H9 (cell line): ENCODE results near the gene STK32B. TPM values are rescaled to one million over a fixed set of nuclear protein-coding genes. Genes with fewer than 3 reads are reported as not detected.

Source experiments
- DNase-seq: peaks from one replicate; pipeline ENCODE4 v3.0.0-alpha.2; 2017
- H2AFZ ChIP-seq: one replicate; pipeline ENCODE4 v1.6.1; 2013; ENCODE audit warnings: mild to moderate bottlenecking, low read length, control low read depth, moderate library complexity
- H2AK5ac ChIP-seq: 2 replicates; pipeline ENCODE4 v1.6.1; 2013; ENCODE audit warnings: low read length, control low read depth, mixed read lengths; ENCODE audit not compliant: insufficient read length
- H2BK120ac ChIP-seq: one replicate; pipeline ENCODE4 v1.6.1; 2013; ENCODE audit warnings: low read depth, mild to moderate bottlenecking, low read length, control low read depth, inconsistent platforms; ENCODE audit not compliant: poor library complexity, severe bottlenecking
- H2BK12ac ChIP-seq: 2 replicates; pipeline ENCODE4 v1.6.1; 2013; ENCODE audit warnings: low read length, control low read depth, mixed read lengths, low read depth; ENCODE audit not compliant: insufficient read length
- H2BK15ac ChIP-seq: 2 replicates; pipeline ENCODE4 v1.6.1; 2013; ENCODE audit warnings: low read depth, low read length, control low read depth
- H2BK20ac ChIP-seq: one replicate; pipeline ENCODE4 v1.6.1; 2013; ENCODE audit warnings: low read depth, mild to moderate bottlenecking, low read length, control low read depth, inconsistent platforms; ENCODE audit not compliant: poor library complexity, severe bottlenecking
- H2BK5ac ChIP-seq: 2 replicates; pipeline ENCODE4 v1.6.1; 2013; ENCODE audit warnings: low read length, control low read depth, mixed read lengths; ENCODE audit not compliant: insufficient read length
- H3K14ac ChIP-seq: 2 replicates; pipeline ENCODE4 v1.6.1; 2013; ENCODE audit warnings: low read length, control low read depth; ENCODE audit not compliant: insufficient read depth
- H3K18ac ChIP-seq: 2 replicates; pipeline ENCODE4 v1.6.1; 2013; ENCODE audit warnings: low read depth, mild to moderate bottlenecking, mixed read lengths, low read length, control low read depth; ENCODE audit not compliant: insufficient read length
- H3K23ac ChIP-seq: 2 replicates; pipeline ENCODE4 v1.6.1; 2013; ENCODE audit warnings: low read length, control low read depth, mixed read lengths, low read depth; ENCODE audit not compliant: insufficient read length
- H3K23me2 ChIP-seq: 2 replicates; pipeline ENCODE4 v1.6.1; 2013; ENCODE audit warnings: low read depth, mild to moderate bottlenecking, mixed read lengths, low read length, control low read depth; ENCODE audit not compliant: insufficient read length, poor library complexity, severe bottlenecking
- H3K27ac ChIP-seq: 2 replicates; pipeline ENCODE4 v1.5.1; 2013; ENCODE audit warnings: low read length, control low read depth, mixed read lengths, low read depth; ENCODE audit not compliant: insufficient read length
- H3K27me3 ChIP-seq: 2 replicates; pipeline ENCODE4 v1.6.1; 2013; ENCODE audit warnings: low read length, control low read depth, inconsistent platforms; ENCODE audit not compliant: insufficient read depth
- H3K4ac ChIP-seq: 2 replicates; pipeline ENCODE4 v1.6.1; 2013; ENCODE audit warnings: low read depth, mild to moderate bottlenecking, control low read depth, inconsistent platforms, low read length, moderate library complexity
- H3K4me1 ChIP-seq: 2 replicates; pipeline ENCODE4 v1.6.1; 2013; ENCODE audit warnings: low read length, control low read depth, inconsistent platforms; ENCODE audit not compliant: insufficient read depth
- H3K4me2 ChIP-seq: 2 replicates; pipeline ENCODE4 v1.6.1; 2013; ENCODE audit warnings: low read length, control low read depth, mixed read lengths; ENCODE audit not compliant: insufficient read length, insufficient read depth
- H3K56ac ChIP-seq: 2 replicates; pipeline ENCODE4 v1.6.1; 2013; ENCODE audit warnings: low read depth, mild to moderate bottlenecking, mixed read lengths, low read length, control low read depth; ENCODE audit not compliant: insufficient read length
- H3K79me1 ChIP-seq: 2 replicates; pipeline ENCODE4 v1.6.1; 2013; ENCODE audit warnings: low read depth, mild to moderate bottlenecking, moderate library complexity, low read length, control low read depth, inconsistent platforms; ENCODE audit not compliant: insufficient read depth, poor library complexity, severe bottlenecking
- H3K79me2 ChIP-seq: 2 replicates; pipeline ENCODE4 v1.6.1; 2013; ENCODE audit warnings: low read length, control low read depth, inconsistent platforms; ENCODE audit not compliant: insufficient read depth
- H3K9ac ChIP-seq: 2 replicates; pipeline ENCODE4 v1.6.1; 2013; ENCODE audit warnings: low read length, control low read depth, mixed read lengths; ENCODE audit not compliant: insufficient read length; ENCODE audit errors: extremely low read depth
- H3K9me3 ChIP-seq: one replicate; pipeline ENCODE4 v1.6.1; 2013; ENCODE audit warnings: low read depth, low read length, inconsistent platforms; ENCODE audit not compliant: control insufficient read depth
- H3T11ph ChIP-seq: one replicate; pipeline ENCODE4 v1.6.1; 2013; ENCODE audit warnings: mild to moderate bottlenecking, low read length, control low read depth, inconsistent platforms
- H4K20me1 ChIP-seq: one replicate; pipeline ENCODE4 v1.6.1; 2013; ENCODE audit not compliant: control insufficient read depth, insufficient read length, insufficient read depth
- H4K5ac ChIP-seq: 2 replicates; pipeline ENCODE4 v1.6.1; 2013; ENCODE audit warnings: low read depth, mild to moderate bottlenecking, mixed read lengths, low read length, control low read depth; ENCODE audit not compliant: insufficient read length
- H4K8ac ChIP-seq: replicated peaks from 2 replicates; pipeline ENCODE4 v1.6.1; 2013; ENCODE audit warnings: low read length, control low read depth, mixed read lengths, low read depth; ENCODE audit not compliant: insufficient read length
- H4K91ac ChIP-seq: 2 replicates; pipeline ENCODE4 v1.6.1; 2013; ENCODE audit warnings: low read depth, mild to moderate bottlenecking, moderate library complexity, mixed read lengths, low read length, control low read depth; ENCODE audit not compliant: insufficient read length
- H3K27ac Mint-ChIP-seq, 3 experiments: 2 replicates in 2 of 3; 3 replicates in 1 of 3; pipeline ENCODE4 v1.8.0; 2020 to 2021; ENCODE audit warnings: mixed read lengths in 3 of 3, mild to moderate bottlenecking in 1 of 3, moderate library complexity in 1 of 3
- H3K27me3 Mint-ChIP-seq: 2 replicates; pipeline ENCODE4 v1.8.0; 2021; ENCODE audit warnings: low read depth, mild to moderate bottlenecking, moderate library complexity, mixed read lengths
- H3K36me3 Mint-ChIP-seq, 3 experiments: 2 replicates in 2 of 3; 3 replicates in 1 of 3; pipeline ENCODE4 v1.8.0; 2020 to 2021; ENCODE audit warnings: low read depth in 3 of 3, mixed read lengths in 3 of 3; ENCODE audit not compliant: insufficient read depth in 1 of 3
- H3K4me1 Mint-ChIP-seq, 2 experiments: 2 replicates each; pipeline ENCODE4 v1.8.0; 2020; ENCODE audit warnings: mixed read lengths in 2 of 2
- H3K4me3 Mint-ChIP-seq, 2 experiments: 2 replicates in 1 of 2; 3 replicates in 1 of 2; pipeline ENCODE4 v1.8.0; 2020 to 2021; ENCODE audit warnings: mild to moderate bottlenecking in 2 of 2, mixed read lengths in 2 of 2, moderate library complexity in 1 of 2
- H3K9me3 Mint-ChIP-seq, 2 experiments: 2 replicates in 1 of 2; 3 replicates in 1 of 2; pipeline ENCODE4 v1.8.0; 2020; ENCODE audit warnings: mild to moderate bottlenecking in 2 of 2, mixed read lengths in 2 of 2, moderate library complexity in 1 of 2
- WGBS: extraction: QIAGEN DNeasy Blood & Tissue Kit; methylation state at CpG from one replicate; pipeline ENCODE4 v1.1.7; 2013; ENCODE audit warnings: missing lambda C conversion rate, low lambda C conversion rate, mixed read lengths; ENCODE audit not compliant: insufficient read length; ENCODE audit errors: extremely low coverage; 5-methylcytosine and 5-hydroxymethylcytosine counted together
- total RNA-seq: library from RNA; stranded (reverse); gene quantifications from 2 replicates; pipeline ENCODE4 v1.2.1, GENCODE V29; 2021
- TF ChIP-seq, protein P1 (sequence below): fragments of 200-600 bp; sonication (generic); conservative IDR thresholded peaks from 3 replicates; pipeline ENCODE4 v1.8.0; 2021; ENCODE audit warnings: antibody characterized with exemption, mild to moderate bottlenecking

STK32B gene
- total RNA-seq, 1 experiment from 2014 or later: 1.0 TPM

DNA sequence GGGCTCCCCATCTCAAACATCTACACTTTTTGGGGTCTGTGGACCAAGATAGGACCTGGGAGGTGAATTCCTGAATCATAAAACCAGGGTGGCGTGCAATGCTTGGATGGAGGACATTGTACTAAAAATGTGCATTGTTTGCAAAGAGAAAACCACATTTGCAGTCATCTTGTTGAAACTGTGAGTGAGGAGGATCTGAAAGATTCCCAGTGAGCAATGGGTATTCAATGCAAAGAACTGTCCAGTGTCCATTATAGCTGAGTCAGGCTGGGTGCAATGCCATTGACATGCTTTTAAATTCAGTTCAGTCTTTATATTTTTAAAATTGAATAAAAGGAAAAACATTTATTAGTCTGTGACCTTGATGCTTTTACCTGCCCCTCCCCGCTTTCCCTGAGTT is 215.7 kb downstream of the STK32B start:
- no peaks in the 10 kb centered on the region for H3K9me3 ChIP-seq
- no peak overlapping the region for H4K5ac ChIP-seq
- H2AFZ ChIP-seq: no peak overlapping the region
- H2BK15ac ChIP-seq: no peak overlapping the region
- Mint-ChIP-seq H3K27ac (no peak overlapping the region; a peak in 1 of 7 replicates), H3K9me3 (no peaks in the 10 kb centered on the region), H3K27me3 (peaks cover 28% of the 10 kb centered on the region), H3K4me3 (no peak overlapping the region), H3K36me3 (no peaks in the 10 kb centered on the region), H3K4me1 (peaks cover 0 to 6% of the 10 kb centered on the region in 2 experiments; a peak in 1 of 4 replicates)
- no peak overlapping the region for H2BK12ac ChIP-seq
- DNase-seq: no peak
- no peak overlapping the region for H3K23ac ChIP-seq
- no peak overlapping the region for H2BK5ac ChIP-seq
- no peak overlapping the region for H3K27ac ChIP-seq
- H4K8ac ChIP-seq: no peak overlapping the region
- H3K18ac ChIP-seq: no peak overlapping the region
- H3K4me1 ChIP-seq: no peaks in the 10 kb centered on the region
- H2BK20ac ChIP-seq: no peak overlapping the region
- no peak overlapping the region for H3K4me2 ChIP-seq
- no peak overlapping the region for H3K56ac ChIP-seq
- H3K23me2 ChIP-seq: no peaks in the 10 kb centered on the region
- TF ChIP-seq, protein P1, sequence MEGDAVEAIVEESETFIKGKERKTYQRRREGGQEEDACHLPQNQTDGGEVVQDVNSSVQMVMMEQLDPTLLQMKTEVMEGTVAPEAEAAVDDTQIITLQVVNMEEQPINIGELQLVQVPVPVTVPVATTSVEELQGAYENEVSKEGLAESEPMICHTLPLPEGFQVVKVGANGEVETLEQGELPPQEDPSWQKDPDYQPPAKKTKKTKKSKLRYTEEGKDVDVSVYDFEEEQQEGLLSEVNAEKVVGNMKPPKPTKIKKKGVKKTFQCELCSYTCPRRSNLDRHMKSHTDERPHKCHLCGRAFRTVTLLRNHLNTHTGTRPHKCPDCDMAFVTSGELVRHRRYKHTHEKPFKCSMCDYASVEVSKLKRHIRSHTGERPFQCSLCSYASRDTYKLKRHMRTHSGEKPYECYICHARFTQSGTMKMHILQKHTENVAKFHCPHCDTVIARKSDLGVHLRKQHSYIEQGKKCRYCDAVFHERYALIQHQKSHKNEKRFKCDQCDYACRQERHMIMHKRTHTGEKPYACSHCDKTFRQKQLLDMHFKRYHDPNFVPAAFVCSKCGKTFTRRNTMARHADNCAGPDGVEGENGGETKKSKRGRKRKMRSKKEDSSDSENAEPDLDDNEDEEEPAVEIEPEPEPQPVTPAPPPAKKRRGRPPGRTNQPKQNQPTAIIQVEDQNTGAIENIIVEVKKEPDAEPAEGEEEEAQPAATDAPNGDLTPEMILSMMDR: no peak
- no peaks in the 10 kb centered on the region for H4K20me1 ChIP-seq
- H3K14ac ChIP-seq: no peak overlapping the region
- H3K9ac ChIP-seq: no peak overlapping the region
- H2AK5ac ChIP-seq: no peak overlapping the region
- no peaks in the 10 kb centered on the region for H3K79me2 ChIP-seq
- H3T11ph ChIP-seq: no peak overlapping the region
- H3K4ac ChIP-seq: no peak overlapping the region
- H3K27me3 ChIP-seq: no peaks in the 10 kb centered on the region
- H4K91ac ChIP-seq: no peak overlapping the region
- H3K79me1 ChIP-seq: no peaks in the 10 kb centered on the region
- H2BK120ac ChIP-seq: no peak overlapping the region
- WGBS: no CpG with 5 or more reads among the region's 2 CpGs
